Cardiac muscle cell (in vitro differentiated cells and primary cell): ENCODE data around the gene HAO2. TPM values are rescaled to one million over a fixed set of nuclear protein-coding genes. Genes with fewer than 3 reads are reported as not detected.
"Not testable (repeated sequence)": the region's sequence is repeated elsewhere in the genome, so short reads cannot be mapped to it uniquely, and the experiment has no call there.

ENCODE experiments used
- DNase-seq, 2 donors: peaks; one replicate each; pipeline versions ENCODE4 v3.0.0 to v3.0.0-alpha.2; 2010 to 2017; ENCODE audit warnings: low read depth in 1 of 2, low spot score in 1 of 2
- H3K27ac ChIP-seq: fragments of 200-600 bp; sonication (generic); 2 replicates; pipeline ENCODE4 v1.5.1; 2016
- H3K27me3 ChIP-seq: fragments of 200-600 bp; sonication (generic); 2 replicates; pipeline ENCODE4 v1.6.0; 2016; ENCODE audit warnings: control low read depth
- H3K36me3 ChIP-seq: fragments of 200-600 bp; sonication (generic); 2 replicates; pipeline ENCODE4 v1.5.1; 2016; ENCODE audit warnings: control low read depth
- H3K4me1 ChIP-seq: fragments of 200-600 bp; sonication (generic); 2 replicates; pipeline ENCODE4 v1.8.1; 2017; ENCODE audit warnings: low read depth, mild to moderate bottlenecking, mixed run types
- H3K4me3 ChIP-seq: fragments of 200-600 bp; sonication (generic); 2 replicates; pipeline ENCODE4 v1.5.1; 2016; ENCODE audit warnings: mild to moderate bottlenecking
- H3K9me3 ChIP-seq: fragments of 200-600 bp; sonication (generic); 2 replicates; pipeline ENCODE4 v1.5.1; 2017; ENCODE audit warnings: low read depth, mild to moderate bottlenecking, control low read depth
- polyA plus RNA-seq: library from polyadenylated mRNA; unstranded; fragments of >200 nt; fragmentation: Nextera tagmentation; extraction: Ambion mirVana; gene quantifications from 2 replicates; pipeline ENCODE4 v1.2.1, GENCODE V29; 2016
- total RNA-seq: library from RNA; depleted of rRNA; stranded (reverse); fragments of >200 nt; gene quantifications from 2 replicates; pipeline ENCODE4 v1.2.3, GENCODE V29; 2016
- TF ChIP-seq, protein P1 (sequence below): IDR thresholded peaks from 2 replicates; pipeline ENCODE4 v1.5.1; 2012; ENCODE audit warnings: low read depth, mild to moderate bottlenecking, low read length

HAO2 gene
- total and polyA plus RNA-seq, 2 experiments from 2014 or later = not detected

DNA sequence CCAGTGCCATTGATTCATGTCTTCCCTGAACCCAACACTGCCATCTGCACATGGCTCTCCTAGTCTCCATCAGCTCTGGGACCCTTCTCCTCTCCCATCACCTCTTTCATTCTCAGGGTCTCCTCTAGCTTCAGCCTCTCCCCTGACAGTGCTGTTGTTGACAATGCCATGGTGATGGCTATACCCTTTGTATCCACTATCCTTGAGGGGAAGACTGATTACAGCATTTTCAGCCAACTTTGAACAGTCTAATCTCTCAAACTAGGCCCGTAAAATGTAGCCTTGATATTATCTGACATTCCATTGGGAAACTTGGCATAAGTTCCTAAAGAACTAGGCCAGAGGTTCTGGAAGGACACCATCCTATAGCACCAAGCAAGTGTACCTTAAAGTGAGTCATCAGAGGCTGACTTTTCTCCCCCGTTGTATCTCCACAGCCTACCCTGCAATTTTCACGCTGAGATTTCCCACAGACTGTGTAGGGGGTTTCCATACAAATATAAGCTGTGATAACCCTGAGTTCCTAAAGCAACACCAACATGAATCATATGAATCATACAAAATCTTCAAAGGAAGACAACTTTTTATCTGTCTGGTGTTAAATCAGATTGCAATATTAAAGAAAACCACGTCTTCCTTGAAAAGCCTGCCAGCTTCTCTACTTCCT, 5.8 kb downstream of the HAO2 start:
- no peaks in the 10 kb centered on the region for H3K4me1 ChIP-seq
- H3K27ac ChIP-seq = no peak overlapping the region
- H3K27me3 ChIP-seq = peaks cover 3% of the 10 kb centered on the region
- H3K9me3 ChIP-seq = no peaks in the 10 kb centered on the region
- peak in 1 of 2 donors; percentile 64 for DNase-seq
- H3K36me3 ChIP-seq = no peaks in the 10 kb centered on the region
- TF ChIP-seq, protein P1, sequence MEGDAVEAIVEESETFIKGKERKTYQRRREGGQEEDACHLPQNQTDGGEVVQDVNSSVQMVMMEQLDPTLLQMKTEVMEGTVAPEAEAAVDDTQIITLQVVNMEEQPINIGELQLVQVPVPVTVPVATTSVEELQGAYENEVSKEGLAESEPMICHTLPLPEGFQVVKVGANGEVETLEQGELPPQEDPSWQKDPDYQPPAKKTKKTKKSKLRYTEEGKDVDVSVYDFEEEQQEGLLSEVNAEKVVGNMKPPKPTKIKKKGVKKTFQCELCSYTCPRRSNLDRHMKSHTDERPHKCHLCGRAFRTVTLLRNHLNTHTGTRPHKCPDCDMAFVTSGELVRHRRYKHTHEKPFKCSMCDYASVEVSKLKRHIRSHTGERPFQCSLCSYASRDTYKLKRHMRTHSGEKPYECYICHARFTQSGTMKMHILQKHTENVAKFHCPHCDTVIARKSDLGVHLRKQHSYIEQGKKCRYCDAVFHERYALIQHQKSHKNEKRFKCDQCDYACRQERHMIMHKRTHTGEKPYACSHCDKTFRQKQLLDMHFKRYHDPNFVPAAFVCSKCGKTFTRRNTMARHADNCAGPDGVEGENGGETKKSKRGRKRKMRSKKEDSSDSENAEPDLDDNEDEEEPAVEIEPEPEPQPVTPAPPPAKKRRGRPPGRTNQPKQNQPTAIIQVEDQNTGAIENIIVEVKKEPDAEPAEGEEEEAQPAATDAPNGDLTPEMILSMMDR = no peak
- no peak overlapping the region for H3K4me3 ChIP-seq

DNA sequence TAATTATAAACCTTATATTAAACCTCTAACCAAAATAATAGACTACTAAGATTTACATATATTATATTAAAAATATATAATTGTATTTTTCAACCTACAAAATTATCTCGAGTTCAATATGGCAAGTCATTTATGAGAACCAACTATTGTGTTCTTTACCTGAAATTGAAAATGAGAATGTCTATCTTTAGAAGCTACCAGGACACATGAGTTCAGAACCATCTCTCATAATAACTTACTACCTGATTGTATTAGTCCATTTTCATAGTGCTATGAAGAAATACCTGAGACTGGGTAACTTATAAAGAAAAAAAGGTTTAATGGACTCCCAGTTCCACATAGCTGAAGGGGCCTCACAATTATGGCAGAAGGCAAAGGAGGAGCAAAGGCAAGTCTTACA, 6.8 kb downstream of the HAO2 start:
- TF ChIP-seq, protein P1 = no peak
- no peak for DNase-seq
- peaks cover 3% of the 10 kb centered on the region for H3K27me3 ChIP-seq
- no peak overlapping the region for H3K27ac ChIP-seq
- H3K36me3 ChIP-seq = no peaks in the 10 kb centered on the region
- no peaks in the 10 kb centered on the region for H3K4me1 ChIP-seq
- no peak overlapping the region for H3K4me3 ChIP-seq
- H3K9me3 ChIP-seq = no peaks in the 10 kb centered on the region

DNA sequence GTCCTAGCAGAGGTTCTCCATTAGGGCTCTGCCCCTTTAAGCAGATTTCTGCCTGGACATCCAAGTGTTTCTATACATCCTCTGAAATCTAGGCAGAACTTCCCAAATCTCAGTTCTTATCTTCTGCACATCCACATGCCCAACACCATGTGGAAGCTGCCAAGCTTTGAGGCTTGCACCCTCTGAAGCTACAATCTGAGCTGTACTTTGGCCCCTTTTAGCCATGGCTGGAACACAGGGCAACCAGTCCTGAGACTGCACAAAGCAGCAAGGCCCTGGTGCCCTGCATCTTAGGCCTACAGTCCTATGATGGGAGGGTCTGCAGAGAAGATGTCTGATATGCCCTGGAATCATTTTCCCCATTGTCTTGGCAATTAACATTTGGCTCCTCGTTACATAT, 8.0 kb downstream of the HAO2 start:
- Histone ChIP-seq H3K27ac (no peak overlapping the region), H3K4me1 (no peaks in the 10 kb centered on the region), H3K36me3 (no peaks in the 10 kb centered on the region), H3K4me3 (no peak overlapping the region), H3K9me3 (no peaks in the 10 kb centered on the region), H3K27me3 (no peaks in the 10 kb centered on the region)
- no peak for DNase-seq
- TF ChIP-seq, protein P1 = no peak

DNA sequence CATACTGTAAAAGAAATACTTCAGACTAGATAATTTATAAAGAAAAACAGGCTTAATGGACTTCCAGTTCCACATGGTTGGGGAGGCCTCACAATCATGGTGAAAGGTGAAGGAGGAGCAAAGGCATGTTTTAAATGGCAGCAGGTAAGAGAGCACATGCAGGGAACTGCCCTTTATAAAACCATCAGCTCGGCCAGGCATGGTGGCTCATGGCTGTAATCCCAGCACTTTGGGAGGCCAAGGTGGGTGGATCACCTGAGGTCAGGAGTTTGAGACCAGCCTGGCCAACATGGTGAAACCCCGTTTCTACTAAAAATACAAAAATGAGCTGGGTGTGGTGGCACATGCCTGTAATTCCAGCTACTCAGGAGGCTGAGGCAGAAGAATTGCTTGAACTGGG, 9.0 kb downstream of the HAO2 start:
- not testable (repeated sequence) for H3K4me3 ChIP-seq, H3K27me3 ChIP-seq, H3K9me3 ChIP-seq, H3K4me1 ChIP-seq, DNase-seq, H3K36me3 ChIP-seq, H3K27ac ChIP-seq

DNA sequence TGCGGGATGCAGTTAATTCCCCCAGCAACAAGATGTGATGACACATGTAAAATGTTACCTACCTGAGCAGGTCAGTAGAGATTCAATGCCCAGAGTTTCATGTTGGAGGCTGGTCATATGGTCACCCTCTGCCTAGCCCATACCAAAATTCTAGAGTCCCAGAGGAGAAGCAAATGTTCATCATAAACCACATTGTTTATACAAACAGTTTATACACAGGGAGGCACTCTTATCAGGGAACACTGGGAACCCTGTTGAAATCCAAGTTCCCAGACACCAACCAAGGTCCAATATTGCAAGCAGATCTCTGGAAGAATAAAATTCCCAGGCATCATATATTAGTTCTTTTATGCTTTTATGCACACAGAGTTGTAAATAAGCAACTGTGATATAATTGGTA, 10.5 kb downstream of the HAO2 start:
- H3K27ac ChIP-seq = no peak overlapping the region
- DNase-seq = no peak
- no peaks in the 10 kb centered on the region for H3K27me3 ChIP-seq
- TF ChIP-seq, protein P1 = no peak
- H3K36me3 ChIP-seq = no peaks in the 10 kb centered on the region
- no peaks in the 10 kb centered on the region for H3K4me1 ChIP-seq
- no peaks in the 10 kb centered on the region for H3K9me3 ChIP-seq
- no peak overlapping the region for H3K4me3 ChIP-seq

DNA sequence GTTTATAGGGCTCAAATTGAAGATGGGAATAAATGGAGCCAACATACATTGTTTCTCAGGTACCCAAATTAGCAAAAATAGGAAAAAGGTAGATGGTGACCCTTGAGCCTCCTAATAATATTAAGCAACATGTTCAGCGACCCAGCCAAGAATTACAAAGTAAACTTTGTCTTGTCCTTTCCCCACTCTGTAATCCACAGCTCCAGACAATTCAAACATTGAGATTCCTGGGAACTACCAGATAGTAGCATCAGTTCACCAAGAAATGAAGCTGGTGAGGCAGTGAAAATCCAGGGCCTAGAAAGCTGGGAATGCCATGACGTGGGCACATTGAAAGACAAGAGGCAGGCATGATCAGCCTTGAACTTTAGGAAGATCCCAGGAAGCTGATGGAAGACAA, 11.7 kb downstream of the HAO2 start:
- no peak overlapping the region for H3K27ac ChIP-seq
- H3K9me3 ChIP-seq = no peaks in the 10 kb centered on the region
- TF ChIP-seq, protein P1 = no peak
- no peaks in the 10 kb centered on the region for H3K36me3 ChIP-seq
- H3K27me3 ChIP-seq = no peaks in the 10 kb centered on the region
- no peak overlapping the region for H3K4me3 ChIP-seq
- DNase-seq = no peak
- H3K4me1 ChIP-seq = no peaks in the 10 kb centered on the region
